Endothelial cell of umbilical vein (primary cell): ENCODE results near the gene RASIP1. TPM values are rescaled to one million over a fixed set of nuclear protein-coding genes. Genes with fewer than 3 reads are reported as not detected.

Experiments
- BruUV-seq: library from RNA; stranded (reverse); fragments of 400-500 nt; replicated peaks from 2 replicates; lab custom pipeline; 2021; lab: Mats Ljungman, UMichigan
- CTCF ChIA-PET: fragments of 300-600, 350-600 bp; sonication (Branson Sonifier 250); formaldehyde crosslinking; loops from one replicate; lab custom pipeline; 2021; ENCODE audit warnings: antibody characterized with exemption, inconsistent platforms; lab: Charles Lee
- POLR2A ChIA-PET: fragments of 300-600, 350-600 bp; sonication (Branson Sonifier 250); formaldehyde crosslinking; loops from one replicate; lab custom pipeline; 2021; ENCODE audit warnings: antibody characterized with exemption, inconsistent platforms; lab: Charles Lee
- DNase-seq: peaks from one replicate; pipeline ENCODE4 v3.0.0-alpha.2; 2011; ENCODE audit warnings: low read depth, low spot score
- FAIRE-seq: peaks from 2 replicates; lab custom pipeline; 2011; peaks lifted over from hg19 to GRCh38; lab: Jason Lieb, UNC
- H2AFZ ChIP-seq: 2 replicates; pipeline ENCODE4 v1.6.0; 2012; ENCODE audit warnings: low read depth, low read length, control low read depth, inconsistent platforms
- H3K27ac ChIP-seq: 2 replicates; pipeline ENCODE4 v1.5.1; 2011; ENCODE audit warnings: low read depth, mild to moderate bottlenecking, control low read depth, low read length, moderate library complexity; ENCODE audit not compliant: insufficient read depth
- H3K27me3 ChIP-seq, 2 experiments: 2 replicates each; pipeline versions ENCODE4 v1.6.0 to v1.6.1; 2011; ENCODE audit warnings: low read length in 2 of 2, mixed read lengths in 1 of 2; ENCODE audit not compliant: control insufficient read depth in 2 of 2, insufficient read depth in 2 of 2
- H3K36me3 ChIP-seq, 2 experiments: 2 replicates in 1 of 2; 3 replicates in 1 of 2; pipeline ENCODE4 v1.5.1; 2011; ENCODE audit warnings: low read length in 2 of 2, mild to moderate bottlenecking in 1 of 2, moderate library complexity in 1 of 2; ENCODE audit not compliant: control insufficient read depth in 2 of 2, insufficient read depth in 2 of 2; ENCODE audit errors: extremely low read depth in 1 of 2
- H3K4me1 ChIP-seq: 3 replicates; pipeline ENCODE4 v1.5.1; 2011; ENCODE audit warnings: mild to moderate bottlenecking, low read length; ENCODE audit not compliant: control insufficient read depth, insufficient read depth; ENCODE audit errors: extremely low read depth
- H3K4me2 ChIP-seq: 2 replicates; pipeline ENCODE4 v1.6.1; 2011; ENCODE audit warnings: low read length, control low read depth, mixed read lengths; ENCODE audit not compliant: insufficient read depth
- H3K4me3 ChIP-seq, 3 experiments: fragments of 200-600 bp in 1 of 3; sonication (generic), shearing (Covaris generic) in 1 of 3; replicated peaks in 1 of 3; 2 replicates each; pipeline ENCODE4 v1.5.1; 2011 to 2016; ENCODE audit warnings: control low read depth in 3 of 3, low read length in 3 of 3, mild to moderate bottlenecking in 2 of 3, inconsistent platforms in 1 of 3, low read depth in 1 of 3, moderate library complexity in 1 of 3; ENCODE audit not compliant: insufficient read depth in 1 of 3
- H3K79me2 ChIP-seq: 2 replicates; pipeline ENCODE4 v1.6.0; 2012; ENCODE audit warnings: low read length, inconsistent platforms; ENCODE audit not compliant: control insufficient read depth, insufficient read depth
- H3K9ac ChIP-seq: replicated peaks from 2 replicates; pipeline ENCODE3; 2011; ENCODE audit warnings: low read length, control low read depth; ENCODE audit not compliant: insufficient read depth; ENCODE audit errors: extremely low read depth
- H3K9me1 ChIP-seq: replicated peaks from 3 replicates; pipeline ENCODE4 v1.6.0; 2011; ENCODE audit warnings: mild to moderate bottlenecking, low read length; ENCODE audit not compliant: control insufficient read depth, insufficient read depth; ENCODE audit errors: extremely low read depth
- H3K9me3 ChIP-seq: replicated peaks from 2 replicates; pipeline ENCODE4 v1.5.1; 2012; ENCODE audit warnings: low read length, inconsistent platforms; ENCODE audit not compliant: control insufficient read depth, insufficient read depth
- H4K20me1 ChIP-seq: replicated peaks from 2 replicates; pipeline ENCODE3; 2011; ENCODE audit warnings: mild to moderate bottlenecking, low read length; ENCODE audit not compliant: control insufficient read depth, insufficient read depth; ENCODE audit errors: extremely low read depth
- CTCF ChIP-seq, 2 donors: IDR thresholded peaks; 1 replicate in 1 of 2; 2 replicates in 1 of 2; pipeline ENCODE4 v1.5.1; 2011; ENCODE audit warnings: low read length in 2 of 2, mild to moderate bottlenecking in 2 of 2, moderate library complexity in 2 of 2, control low read depth in 1 of 2, inconsistent platforms in 1 of 2, low read depth in 1 of 2; ENCODE audit not compliant: insufficient read depth in 1 of 2; ENCODE audit errors: extremely low read depth in 1 of 2
- EZH2 ChIP-seq: IDR thresholded peaks from 2 replicates; pipeline ENCODE4 v1.6.1; 2012; ENCODE audit warnings: borderline replicate concordance, low read depth, mild to moderate bottlenecking, moderate library complexity, low read length, inconsistent platforms; ENCODE audit not compliant: severe bottlenecking
- FOS ChIP-seq: IDR thresholded peaks from 2 replicates; pipeline ENCODE4 v1.6.1; 2011; ENCODE audit warnings: mild to moderate bottlenecking, low read length, moderate library complexity, borderline replicate concordance; ENCODE audit not compliant: insufficient read depth
- GATA2 ChIP-seq: IDR thresholded peaks from 2 replicates; pipeline ENCODE4 v1.7.0; 2011; ENCODE audit warnings: low read depth, mild to moderate bottlenecking, moderate library complexity, mixed read lengths, low read length; ENCODE audit not compliant: insufficient read length, insufficient read depth
- JUN ChIP-seq: IDR thresholded peaks from 2 replicates; pipeline ENCODE4 v1.6.1; 2011; ENCODE audit warnings: borderline replicate concordance, low read depth; ENCODE audit not compliant: insufficient read length, insufficient read depth
- MAX ChIP-seq: IDR thresholded peaks from 2 replicates; pipeline ENCODE4 v1.6.1; 2011; ENCODE audit not compliant: insufficient read depth, insufficient read length
- MYC ChIP-seq: IDR thresholded peaks from one replicate; pipeline ENCODE4 v1.6.1; 2011; ENCODE audit warnings: mild to moderate bottlenecking, low read depth, low read length
- POLR2A ChIP-seq: IDR thresholded peaks from 2 replicates; pipeline ENCODE4 v1.6.1; 2012; ENCODE audit warnings: low read depth, mild to moderate bottlenecking, control low read depth, low read length
- POLR2AphosphoS5 ChIP-seq: IDR thresholded peaks from 2 replicates; pipeline ENCODE4 v1.6.1; 2012; ENCODE audit warnings: low read depth, mild to moderate bottlenecking, control low read depth, low read length, moderate library complexity; ENCODE audit not compliant: insufficient read depth
- dilution Hi-C: fragments of 300-500 bp; cut with MboI; formaldehyde crosslinking; loops from one replicate; pipeline ENCODE4 v1.15.0; 2019; ENCODE audit warnings: low sequenced_read_pairs; ENCODE audit not compliant: extremely low pct_ligation_motif_present
- intact Hi-C: fragments of 100-400 bp; cut with micrococcal nuclease; formaldehyde crosslinking; loops from one replicate; pipeline ENCODE4 v1.10.0; 2022
- polyA plus RNA-seq, 4 experiments: library from polyadenylated mRNA; depleted of rRNA in 3 of 4; stranded (reverse) in 3 of 4; unstranded in 1 of 4; fragments of >200 nt; gene quantifications; 2 replicates each; pipeline versions ENCODE4 v1.2.1 to v1.2.3, GENCODE V29; 2011 to 2012; ENCODE audit warnings: missing spikeins in 1 of 4
- total RNA-seq: library from RNA; stranded (reverse); gene quantifications from 2 replicates; pipeline ENCODE4 v1.2.3, GENCODE V29; 2021

Gene RASIP1
- total and polyA plus RNA-seq, 2 donors (not counting 3 experiments of a cell fraction or from before 2014, with no cell fraction given), result 66.2 to 82.1 TPM

GRCh38 chr19:48713041-48713863 lies 27.2 kb downstream of the RASIP1 start:
- Histone ChIP-seq H3K79me2 (no peaks in the 10 kb centered on the region), H3K36me3 (no peaks in the 10 kb centered on the region), H3K27ac (no peak overlapping the region), H3K27me3 (no peaks in the 10 kb centered on the region), H3K9ac (peak overlapping the region; percentile 7), H3K4me3 (peak overlapping the region; percentile 37 to 63 (median 50)), H2AFZ (peak overlapping the region; percentile 85), H3K9me3 (no peaks in the 10 kb centered on the region), H3K4me2 (peak overlapping the region; percentile 61), H3K4me1 (peaks cover 15% of the 10 kb centered on the region), H4K20me1 (no peaks in the 10 kb centered on the region), H3K9me1 (no peaks in the 10 kb centered on the region)
- ChIA-PET CTCF (interaction anchor here (0.6 to 3.9 kb wide), 15 partner anchors 9 to 257 kb away, joined by 3 to 31 read pairs (median 5); partner anchors contain the start of genes CA11 and FUT2), POLR2A (interaction anchor here (1.0 kb wide), 1 partner anchor 12 kb away, joined by 3 read pairs; no protein-coding TSS in a partner anchor)
- intact Hi-C loops, result no loop called here
- no peak for TF ChIP-seq FOS
- peak in 1 of 2 donors; percentile 19 for TF ChIP-seq CTCF (IDR thresholded peaks at IDR 0.05; ENCODE audit: extremely low read depth in 1 of 2, insufficient read depth in 1 of 2, low read depth in 1 of 2, low read length in 2 of 2)
- BruUV-seq, result no TSS peak
- no peak for FAIRE-seq
- dilution Hi-C loops, result no loop called here
- no peak for DNase-seq

GRCh38 chr19:48711106-48711662 lies 29.2 kb downstream of the RASIP1 start:
- Histone ChIP-seq H3K4me3 (no peak overlapping the region), H3K79me2 (no peaks in the 10 kb centered on the region), H3K36me3 (no peaks in the 10 kb centered on the region), H2AFZ (no peak overlapping the region), H3K4me2 (no peak overlapping the region), H3K9ac (no peak overlapping the region), H3K27ac (no peak overlapping the region), H3K9me1 (no peaks in the 10 kb centered on the region), H3K4me1 (peaks cover 13% of the 10 kb centered on the region), H3K27me3 (no peaks in the 10 kb centered on the region), H4K20me1 (no peaks in the 10 kb centered on the region), H3K9me3 (no peaks in the 10 kb centered on the region)
- intact Hi-C loops (no loop called here), dilution Hi-C loops (no loop called here)
- TF ChIP-seq MAX, result no peak
- no peak for TF ChIP-seq MYC
- no peak for TF ChIP-seq POLR2AphosphoS5
- TF ChIP-seq POLR2A, result no peak
- TF ChIP-seq GATA2, result no peak
- TF ChIP-seq EZH2, result no peak
- TF ChIP-seq JUN, result no peak
- no peak for TF ChIP-seq FOS
- no peak for TF ChIP-seq CTCF (IDR thresholded peaks at IDR 0.05; ENCODE audit: extremely low read depth in 1 of 2, insufficient read depth in 1 of 2, low read depth in 1 of 2, low read length in 2 of 2)
- BruUV-seq, result no TSS peak
- ChIA-PET POLR2A (no interaction called here), CTCF (interaction anchor here (1.1 to 3.8 kb wide), 4 partner anchors 9 to 131 kb away, joined by 3 to 31 read pairs (median 8); partner anchors contain the start of gene CA11)
- DNase-seq (no peak), FAIRE-seq (no peak)
